Smooth muscle cell (in vitro differentiated cells): ENCODE data around the gene OCRL. TPM values are rescaled to one million over a fixed set of nuclear protein-coding genes. Genes with fewer than 3 reads are reported as not detected.

Source experiments
- DNase-seq: peaks from one replicate; lab custom pipeline; 2025; ENCODE audit not compliant: unreplicated experiment; lab: John Stamatoyannopoulos, UW
- H2AFZ ChIP-seq: fragments of 200-600 bp; sonication (generic); 2 replicates; pipeline ENCODE4 v1.6.0; 2016; ENCODE audit warnings: antibody characterized with exemption, low read depth, mild to moderate bottlenecking
- H3F3A ChIP-seq: fragments of 200-600 bp; sonication (generic); 2 replicates; pipeline ENCODE4 v1.6.0; 2017; ENCODE audit warnings: antibody characterized with exemption, low read depth
- H3K27ac ChIP-seq: fragments of 200-600 bp; sonication (generic); 2 replicates; pipeline ENCODE4 v1.5.1; 2016; ENCODE audit warnings: low read depth, mild to moderate bottlenecking
- H3K27me3 ChIP-seq: fragments of 200-600 bp; sonication (generic); 2 replicates; pipeline ENCODE4 v1.6.1; 2016; ENCODE audit warnings: low read depth, mild to moderate bottlenecking
- H3K36me3 ChIP-seq: fragments of 200-600 bp; sonication (generic); 2 replicates; pipeline ENCODE4 v1.5.1; 2016; ENCODE audit warnings: low read depth
- H3K4me1 ChIP-seq: fragments of 200-600 bp; sonication (generic); 2 replicates; pipeline ENCODE4 v1.5.1; 2016; ENCODE audit warnings: low read depth
- H3K4me2 ChIP-seq: fragments of 200-600 bp; sonication (generic); 2 replicates; pipeline ENCODE4 v1.6.0; 2016; ENCODE audit warnings: mild to moderate bottlenecking
- H3K4me3 ChIP-seq: fragments of 200-600 bp; sonication (generic); 2 replicates; pipeline ENCODE4 v1.5.1; 2016; ENCODE audit warnings: mild to moderate bottlenecking
- H3K79me2 ChIP-seq: fragments of 200-600 bp; sonication (generic); 2 replicates; pipeline ENCODE4 v1.6.0; 2016; ENCODE audit warnings: low read depth, mild to moderate bottlenecking
- H3K9ac ChIP-seq: fragments of 200-600 bp; sonication (generic); 2 replicates; pipeline ENCODE4 v1.6.0; 2016; ENCODE audit warnings: low read depth
- H3K9me3 ChIP-seq: fragments of 200-600 bp; sonication (generic); replicated peaks from 2 replicates; pipeline ENCODE4 v1.5.1; 2016; ENCODE audit warnings: low read depth
- H4K20me1 ChIP-seq: fragments of 200-600 bp; sonication (generic); 2 replicates; pipeline ENCODE4 v1.6.0; 2016; ENCODE audit warnings: low read depth
- whole genome bisulfite sequencing: methylation state at CpG from one replicate; pipeline ENCODE4 v1.1.7; 2016; ENCODE audit warnings: low lambda C conversion rate; 5-methylcytosine and 5-hydroxymethylcytosine counted together
- polyA plus RNA-seq: library from polyadenylated mRNA; unstranded; fragments of >200 nt; fragmentation: Nextera tagmentation; extraction: Ambion mirVana; gene quantifications from 2 replicates; pipeline ENCODE4 v1.2.1, GENCODE V29; 2016
- total RNA-seq: library from RNA; depleted of rRNA; stranded (reverse); fragments of >200 nt; gene quantifications from 2 replicates; pipeline ENCODE4 v1.2.3, GENCODE V29; 2014
- TF ChIP-seq, protein P1 (sequence below): fragments of 200-600 bp; sonication (generic); IDR thresholded peaks from 2 replicates; pipeline ENCODE4 v1.5.1; 2017; ENCODE audit warnings: borderline replicate concordance, mild to moderate bottlenecking, antibody characterized with exemption; ENCODE audit not compliant: insufficient read depth, poor library complexity, severe bottlenecking

Gene OCRL
- total and polyA plus RNA-seq, 2 experiments from 2014 or later: 8.7 to 26.2 TPM

- H4K20me1 ChIP-seq: no peaks in the 10 kb centered on the region
- H3F3A ChIP-seq: no peaks in the 10 kb centered on the region
- 79% methylated on average over 2 of the region's 2 CpGs for WGBS
- TF ChIP-seq, protein P1, sequence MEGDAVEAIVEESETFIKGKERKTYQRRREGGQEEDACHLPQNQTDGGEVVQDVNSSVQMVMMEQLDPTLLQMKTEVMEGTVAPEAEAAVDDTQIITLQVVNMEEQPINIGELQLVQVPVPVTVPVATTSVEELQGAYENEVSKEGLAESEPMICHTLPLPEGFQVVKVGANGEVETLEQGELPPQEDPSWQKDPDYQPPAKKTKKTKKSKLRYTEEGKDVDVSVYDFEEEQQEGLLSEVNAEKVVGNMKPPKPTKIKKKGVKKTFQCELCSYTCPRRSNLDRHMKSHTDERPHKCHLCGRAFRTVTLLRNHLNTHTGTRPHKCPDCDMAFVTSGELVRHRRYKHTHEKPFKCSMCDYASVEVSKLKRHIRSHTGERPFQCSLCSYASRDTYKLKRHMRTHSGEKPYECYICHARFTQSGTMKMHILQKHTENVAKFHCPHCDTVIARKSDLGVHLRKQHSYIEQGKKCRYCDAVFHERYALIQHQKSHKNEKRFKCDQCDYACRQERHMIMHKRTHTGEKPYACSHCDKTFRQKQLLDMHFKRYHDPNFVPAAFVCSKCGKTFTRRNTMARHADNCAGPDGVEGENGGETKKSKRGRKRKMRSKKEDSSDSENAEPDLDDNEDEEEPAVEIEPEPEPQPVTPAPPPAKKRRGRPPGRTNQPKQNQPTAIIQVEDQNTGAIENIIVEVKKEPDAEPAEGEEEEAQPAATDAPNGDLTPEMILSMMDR: no peak
- no peak overlapping the region for H2AFZ ChIP-seq
- no peaks in the 10 kb centered on the region for H3K27me3 ChIP-seq
- no peak overlapping the region for H3K9ac ChIP-seq
- no peaks in the 10 kb centered on the region for H3K79me2 ChIP-seq
- H3K4me2 ChIP-seq: no peak overlapping the region
- peaks cover 4% of the 10 kb centered on the region for H3K36me3 ChIP-seq
- H3K4me3 ChIP-seq: no peak overlapping the region
- DNase-seq: no peak
- peak overlapping the region; percentile 79 for H3K27ac ChIP-seq
- H3K9me3 ChIP-seq: no peaks in the 10 kb centered on the region
- no peaks in the 10 kb centered on the region for H3K4me1 ChIP-seq
These were observed 34.2 kb downstream of the OCRL start for GRCh38 chrX:129574214-129574613.

GRCh38 chrX:129576539-129576938 lies 36.5 kb downstream of the OCRL start:
- Histone ChIP-seq H3K36me3 (no peaks in the 10 kb centered on the region), H3K27ac (peak overlapping the region; percentile 75), H3K4me2 (peak overlapping the region; percentile 9), H3K4me3 (no peak overlapping the region), H4K20me1 (no peaks in the 10 kb centered on the region), H2AFZ (no peak overlapping the region), H3K79me2 (no peaks in the 10 kb centered on the region), H3K4me1 (no peaks in the 10 kb centered on the region), H3K9ac (peak overlapping the region; percentile 56), H3K27me3 (no peaks in the 10 kb centered on the region), H3K9me3 (no peaks in the 10 kb centered on the region), H3F3A (no peaks in the 10 kb centered on the region)
- TF ChIP-seq, protein P1: no peak
- WGBS: 61% methylated on average over 3 of the region's 3 CpGs
- no peak for DNase-seq

GRCh38 chrX:129577473-129577872 lies 37.4 kb downstream of the OCRL start:
- no peaks in the 10 kb centered on the region for H3K27me3 ChIP-seq
- H3K4me2 ChIP-seq: peak overlapping the region; percentile 37
- H3K4me3 ChIP-seq: no peak overlapping the region
- H3F3A ChIP-seq: no peaks in the 10 kb centered on the region
- WGBS: 33% methylated on average over 5 of the region's 5 CpGs
- no peaks in the 10 kb centered on the region for H3K36me3 ChIP-seq
- no peaks in the 10 kb centered on the region for H4K20me1 ChIP-seq
- H3K79me2 ChIP-seq: no peaks in the 10 kb centered on the region
- TF ChIP-seq, protein P1: no peak
- H3K4me1 ChIP-seq: no peaks in the 10 kb centered on the region
- H3K27ac ChIP-seq: peak overlapping the region; percentile 75
- H2AFZ ChIP-seq: no peak overlapping the region
- H3K9ac ChIP-seq: peak overlapping the region; percentile 73
- no peaks in the 10 kb centered on the region for H3K9me3 ChIP-seq
- no peak for DNase-seq

- TF ChIP-seq, protein P1: no peak
- Histone ChIP-seq H3K9ac (peak overlapping the region; percentile 73), H4K20me1 (no peaks in the 10 kb centered on the region), H3K27ac (peak overlapping the region; percentile 75), H3K36me3 (no peaks in the 10 kb centered on the region), H3K4me3 (no peak overlapping the region), H3K4me2 (peak overlapping the region; percentile 37), H2AFZ (no peak overlapping the region), H3K4me1 (no peaks in the 10 kb centered on the region), H3K79me2 (no peaks in the 10 kb centered on the region), H3K27me3 (no peaks in the 10 kb centered on the region), H3K9me3 (no peaks in the 10 kb centered on the region), H3F3A (no peaks in the 10 kb centered on the region)
- WGBS: 82% methylated on average over 1 of the region's 1 CpG
- DNase-seq: no peak
These were observed 37.8 kb downstream of the OCRL start for GRCh38 chrX:129577877-129578276.
